ENCODE results near the gene OR2V1.
A peak's percentile ranks its signal among the peaks of the same experiment; 100 is the strongest.
"Not testable (repeated sequence)": the region's sequence is repeated elsewhere in the genome, so short reads cannot be mapped to it uniquely, and the experiment has no call there.

OR2V1 gene

GRCh38 chr5:181130832-181131496, at the start of gene OR2V1:
Gene OR2V1 (minus strand): TSS chr5:181131169. CDS start chr5:181125304, 5,865 bp downstream.
- no peak for DNase-seq (ENCODE audit: low spot score)
- no peak for TF ChIP-seq CTCF (IDR thresholded peaks at IDR 0.05; ENCODE audit: extremely low read depth, missing control alignments)

DNA sequence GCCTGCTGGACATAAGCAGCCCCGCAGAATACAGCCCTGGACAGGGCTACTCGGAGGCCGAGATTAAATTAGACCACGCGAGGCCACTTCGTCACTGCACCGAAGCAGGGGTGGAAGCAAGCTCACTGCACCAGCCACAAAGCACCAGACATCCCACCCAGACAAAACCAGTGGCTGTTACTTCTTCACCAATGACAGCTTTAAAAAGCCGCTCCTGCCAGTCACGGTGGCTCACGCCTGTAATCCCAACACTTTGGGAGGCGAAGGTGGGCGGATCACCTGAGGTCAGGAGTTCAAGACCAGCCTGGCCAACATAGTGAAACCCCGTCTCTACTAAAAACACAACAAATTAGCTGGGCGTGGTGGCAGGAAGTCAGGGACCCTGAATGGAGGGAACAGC, 46.6 kb upstream of the OR2V1 start:
- not testable (repeated sequence) for DNase-seq (ENCODE audit: low spot score)

DNA sequence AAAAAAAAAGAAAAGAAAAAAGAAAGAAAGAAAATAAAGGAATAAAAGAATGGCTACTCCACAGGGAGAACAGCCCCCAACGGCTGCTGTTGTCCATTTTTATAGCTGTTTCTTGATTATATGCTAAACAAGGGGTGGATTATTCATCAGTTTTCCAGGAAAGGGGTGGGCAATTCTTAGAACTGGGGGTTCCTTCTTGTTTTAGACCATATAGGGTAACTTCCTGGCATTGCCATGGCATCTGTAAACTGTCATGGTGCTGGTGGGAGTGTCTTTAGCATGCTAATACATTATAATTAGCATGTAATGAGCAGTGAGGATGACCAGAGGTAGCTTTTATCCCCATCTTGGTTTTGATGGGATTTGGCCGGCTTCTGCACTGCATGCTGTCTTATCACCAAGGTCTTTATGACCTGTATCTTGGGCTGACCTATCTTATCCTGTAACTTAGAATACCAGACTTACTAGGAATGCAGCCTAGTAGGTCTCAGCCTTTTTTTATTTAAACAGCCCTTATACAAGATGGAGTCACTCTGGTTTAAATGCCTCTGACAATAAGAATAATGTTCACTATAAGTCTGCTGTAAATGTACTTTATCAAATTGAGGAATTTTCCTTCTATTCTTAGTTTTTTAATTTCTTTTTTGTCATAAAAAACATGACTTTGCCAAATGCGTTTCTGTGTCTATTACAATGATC, 45.4 kb upstream of the OR2V1 start:
- TF ChIP-seq CTCF (IDR thresholded peaks at IDR 0.05; ENCODE audit: extremely low read depth, missing control alignments), result no peak

GRCh38 chr5:181173420-181174342, 42.7 kb upstream of the OR2V1 start:
- no peak for DNase-seq (ENCODE audit: low spot score)

More for the DNA sequence above, 45.4 kb upstream of the OR2V1 start:
- no peak for DNase-seq (ENCODE audit: low spot score)

DNA sequence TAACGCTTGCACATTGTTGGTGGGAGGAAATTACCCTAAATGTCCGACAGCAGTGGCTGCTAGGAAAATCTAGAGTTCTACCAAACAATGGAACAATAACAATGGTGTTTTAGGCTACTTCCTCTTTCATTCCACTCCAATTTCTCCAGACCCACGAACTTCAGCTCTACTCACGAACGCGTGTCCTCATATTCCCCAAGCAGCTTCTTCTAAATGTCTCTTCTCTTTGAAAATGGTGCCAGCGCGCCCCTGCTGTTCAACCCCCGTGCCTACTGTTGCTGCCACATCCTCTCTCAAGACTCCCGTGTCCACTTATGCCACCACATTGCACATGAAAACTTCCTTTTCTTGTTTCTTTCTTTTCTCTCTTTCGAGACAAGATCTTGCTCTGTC, 42.1 kb upstream of the OR2V1 start:
- peak; percentile 59 for TF ChIP-seq CTCF (IDR thresholded peaks at IDR 0.05; ENCODE audit: extremely low read depth, missing control alignments)
- DNase-seq (ENCODE audit: low spot score), result no peak

More at GRCh38 chr5:181173420-181174342, 42.7 kb upstream of the OR2V1 start:
- TF ChIP-seq CTCF (IDR thresholded peaks at IDR 0.05; ENCODE audit: extremely low read depth, missing control alignments), result peak; percentile 2

GRCh38 chr5:181171782-181172181, 40.8 kb upstream of the OR2V1 start:
- DNase-seq (ENCODE audit: low spot score), result no peak
- no peak for TF ChIP-seq CTCF (IDR thresholded peaks at IDR 0.05; ENCODE audit: extremely low read depth, missing control alignments)

GRCh38 chr5:181170996-181171395, 40.0 kb upstream of the OR2V1 start:
- DNase-seq (ENCODE audit: low spot score), result no peak
- no peak for TF ChIP-seq CTCF (IDR thresholded peaks at IDR 0.05; ENCODE audit: extremely low read depth, missing control alignments)

All from GM20000 (cell line).